PC-3 (cell line): ENCODE measurements around the gene TRH. TPM values are rescaled to one million over a fixed set of nuclear protein-coding genes. Genes with fewer than 3 reads are reported as not detected.
A peak's percentile ranks its signal among the peaks of the same experiment; 100 is the strongest.

Experiments
- ATAC-seq: fragments of 200-7000 bp; cut with Tn5 transposase; 2 replicates; pipeline ENCODE4 v1.9.1; 2020; ENCODE audit warnings: mild to moderate bottlenecking, moderate library complexity
- BruUV-seq: library from RNA; stranded (reverse); fragments of 400-500 nt; replicated peaks from 2 replicates; lab custom pipeline; 2021; lab: Mats Ljungman, UMichigan
- CTCF ChIA-PET: fragments of 300-600 bp; sonication (Branson Sonifier 250); formaldehyde crosslinking; loops from one replicate; lab custom pipeline; 2022; ENCODE audit warnings: antibody characterized with exemption; lab: Charles Lee
- POLR2A ChIA-PET: fragments of 300-600 bp; sonication (Branson Sonifier 250); formaldehyde crosslinking; loops from one replicate; lab custom pipeline; 2022; ENCODE audit warnings: antibody characterized with exemption; ENCODE audit not compliant: unreplicated experiment; lab: Charles Lee
- DNase-seq: peaks from one replicate; pipeline ENCODE4 v3.0.0-alpha.2; 2015
- H2AFZ ChIP-seq: fragments of 300-600 bp; sonication (generic); 2 replicates; pipeline ENCODE4 v1.6.0; 2016; ENCODE audit warnings: antibody characterized with exemption, low read length
- H3F3A ChIP-seq: fragments of 300-600 bp; sonication (generic); one replicate; pipeline ENCODE4 v1.6.0; 2017; ENCODE audit warnings: antibody characterized with exemption, low read length, control low read depth, mild to moderate bottlenecking; ENCODE audit not compliant: unreplicated experiment
- H3K27ac ChIP-seq: fragments of 300-600 bp; sonication (generic); 2 replicates; pipeline ENCODE4 v1.5.1; 2016; ENCODE audit warnings: mild to moderate bottlenecking, low read length
- H3K27me3 ChIP-seq: fragments of 300-600 bp; sonication (generic); 2 replicates; pipeline ENCODE4 v1.6.1; 2016; ENCODE audit warnings: low read length, mixed read lengths
- H3K36me3 ChIP-seq: fragments of 300-600 bp; sonication (generic); 2 replicates; pipeline ENCODE4 v1.6.1; 2016; ENCODE audit warnings: low read depth, mixed run types, low read length, mixed read lengths
- H3K4me1 ChIP-seq: fragments of 300-600 bp; sonication (generic); 2 replicates; pipeline ENCODE4 v1.5.1; 2016; ENCODE audit warnings: low read length; ENCODE audit not compliant: insufficient read depth
- H3K4me2 ChIP-seq: fragments of 300-600 bp; sonication (generic); 2 replicates; pipeline ENCODE4 v1.6.0; 2016; ENCODE audit warnings: low read length
- H3K4me3 ChIP-seq: fragments of 300-600 bp; sonication (generic); 2 replicates; pipeline ENCODE4 v1.5.1; 2016; ENCODE audit warnings: mild to moderate bottlenecking, low read length, mixed read lengths
- H3K79me2 ChIP-seq: fragments of 300-600 bp; sonication (generic); 2 replicates; pipeline ENCODE4 v1.6.1; 2017; ENCODE audit warnings: low read length, mixed read lengths
- H3K9ac ChIP-seq: fragments of 300-600 bp; sonication (generic); 2 replicates; pipeline ENCODE4 v1.6.0; 2016; ENCODE audit warnings: mild to moderate bottlenecking, low read length
- H3K9me2 ChIP-seq: fragments of 300-600 bp; sonication (generic); replicated peaks from 2 replicates; pipeline ENCODE4 v1.6.1; 2016; ENCODE audit warnings: mixed run types, low read length, mixed read lengths
- H3K9me3 ChIP-seq: fragments of 300-600 bp; sonication (generic); 2 replicates; pipeline ENCODE4 v1.6.1; 2016; ENCODE audit warnings: low read length, mixed read lengths
- H4K20me1 ChIP-seq: fragments of 300-600 bp; sonication (generic); 2 replicates; pipeline ENCODE4 v1.6.1; 2016; ENCODE audit warnings: low read length, mixed read lengths
- CTCF ChIP-seq: fragments of 300-600 bp; sonication (generic); conservative IDR thresholded peaks from 2 replicates; pipeline ENCODE4 v1.5.1; 2017; ENCODE audit warnings: antibody characterized with exemption, low read depth, mild to moderate bottlenecking, low read length
- EZH2 ChIP-seq: fragments of 300-600 bp; sonication (generic); IDR thresholded peaks from one replicate; pipeline ENCODE4 v1.6.1; 2017; ENCODE audit warnings: antibody characterized with exemption, mild to moderate bottlenecking, low read length; ENCODE audit not compliant: unreplicated experiment
- EZH2phosphoT487 ChIP-seq: fragments of 300-600 bp; sonication (generic); IDR thresholded peaks from 2 replicates; pipeline ENCODE4 v1.6.1; 2018; ENCODE audit warnings: mild to moderate bottlenecking, antibody characterized with exemption, low read length, borderline replicate concordance
- intact Hi-C: fragments of 100-400 bp; cut with micrococcal nuclease; formaldehyde crosslinking; loops from 2 replicates; pipeline ENCODE4 v1.9.0; 2023
- total RNA-seq: library from RNA; depleted of rRNA; stranded (reverse); fragments of >200 nt; gene quantifications from 2 replicates; pipeline ENCODE4 v1.2.3, GENCODE V29; 2014

Gene TRH
- total RNA-seq, 1 experiment from 2014 or later = not detected

GRCh38 chr3:129937717-129938116, 36.8 kb upstream of the TRH start:
- Histone ChIP-seq H3K4me3 (no peak overlapping the region), H3K9me2 (no peaks in the 10 kb centered on the region), H3K4me2 (no peak overlapping the region), H2AFZ (no peak overlapping the region), H3K27me3 (no peaks in the 10 kb centered on the region), H3K79me2 (no peaks in the 10 kb centered on the region), H3K9me3 (no peaks in the 10 kb centered on the region), H3K9ac (no peak overlapping the region), H4K20me1 (no peaks in the 10 kb centered on the region), H3K36me3 (no peaks in the 10 kb centered on the region), H3F3A (no peaks in the 10 kb centered on the region), H3K4me1 (no peaks in the 10 kb centered on the region), H3K27ac (no peak overlapping the region)
- DNase-seq = no peak
- ATAC-seq = no peak
- BruUV-seq = no TSS peak
- TF ChIP-seq EZH2 (no peak), CTCF (no peak), EZH2phosphoT487 (no peak)
- intact Hi-C loops = no loop called here
- ChIA-PET POLR2A (no interaction called here), CTCF (no interaction called here)

GRCh38 chr3:129938140-129938930, 36.2 kb upstream of the TRH start:
- H4K20me1 ChIP-seq = no peaks in the 10 kb centered on the region
- DNase-seq (no peak), ATAC-seq (no peak)
- intact Hi-C loops = no loop called here
- no peaks in the 10 kb centered on the region for H3K9me3 ChIP-seq
- H3F3A ChIP-seq = no peaks in the 10 kb centered on the region
- H3K4me2 ChIP-seq = no peak overlapping the region
- no peaks in the 10 kb centered on the region for H3K27me3 ChIP-seq
- no peaks in the 10 kb centered on the region for H3K79me2 ChIP-seq
- TF ChIP-seq CTCF (peak; percentile 33), EZH2phosphoT487 (no peak), EZH2 (no peak)
- ChIA-PET POLR2A (no interaction called here), CTCF (no interaction called here)
- H3K4me1 ChIP-seq = no peaks in the 10 kb centered on the region
- H3K4me3 ChIP-seq = no peak overlapping the region
- H3K36me3 ChIP-seq = no peaks in the 10 kb centered on the region
- no peak overlapping the region for H2AFZ ChIP-seq
- H3K27ac ChIP-seq = no peak overlapping the region
- no TSS peak for BruUV-seq
- H3K9ac ChIP-seq = no peak overlapping the region
- H3K9me2 ChIP-seq = no peaks in the 10 kb centered on the region

GRCh38 chr3:129940086-129940485, 34.4 kb upstream of the TRH start:
- BruUV-seq = no TSS peak
- DNase-seq (no peak), ATAC-seq (no peak)
- Histone ChIP-seq H4K20me1 (no peaks in the 10 kb centered on the region), H3F3A (no peaks in the 10 kb centered on the region), H3K4me3 (no peak overlapping the region), H3K36me3 (no peaks in the 10 kb centered on the region), H3K4me1 (no peaks in the 10 kb centered on the region), H3K9ac (no peak overlapping the region), H3K27ac (no peak overlapping the region), H3K4me2 (no peak overlapping the region), H3K27me3 (no peaks in the 10 kb centered on the region), H3K9me3 (no peaks in the 10 kb centered on the region), H2AFZ (no peak overlapping the region), H3K79me2 (no peaks in the 10 kb centered on the region), H3K9me2 (no peaks in the 10 kb centered on the region)
- ChIA-PET POLR2A (no interaction called here), CTCF (no interaction called here)
- intact Hi-C loops = loop anchor here (5.0 kb wide), 2 partner anchors 62 to 167 kb away; no protein-coding TSS in a partner anchor
- no peak for TF ChIP-seq EZH2
- no peak for TF ChIP-seq CTCF
- no peak for TF ChIP-seq EZH2phosphoT487
